Stomach (tissue), 4 donors: ENCODE measurements around the gene TEAD1.

Source experiments
- EP300 ChIP-seq: sonication (generic); formaldehyde crosslinking; IDR thresholded peaks from one replicate; pipeline ENCODE4 v1.6.1; 2017; ENCODE audit warnings: antibody characterized with exemption
- POLR2A ChIP-seq, 4 donors: fragments of 450-650 bp; IDR thresholded peaks; one replicate each; pipeline ENCODE4 v1.6.1; 2016; ENCODE audit warnings: antibody characterized with exemption in 4 of 4, control low read depth in 2 of 4, mild to moderate bottlenecking in 1 of 4, moderate library complexity in 1 of 4
- POLR2AphosphoS5 ChIP-seq, 3 donors: sonication (generic); formaldehyde crosslinking; IDR thresholded peaks; one replicate each; pipeline ENCODE4 v1.6.1; 2016; ENCODE audit warnings: antibody characterized with exemption in 3 of 3
- TF ChIP-seq, protein P1 (sequence below), 7 experiments: fragments of 450-650 bp in 4 of 7; fragments of 200-600 bp in 3 of 7; sonication (generic) in 3 of 7; IDR thresholded peaks; one replicate each; pipeline ENCODE4 v1.5.1; 2016 to 2019; ENCODE audit warnings: antibody characterized with exemption in 7 of 7, control low read depth in 2 of 7, mild to moderate bottlenecking in 1 of 7

DNA sequence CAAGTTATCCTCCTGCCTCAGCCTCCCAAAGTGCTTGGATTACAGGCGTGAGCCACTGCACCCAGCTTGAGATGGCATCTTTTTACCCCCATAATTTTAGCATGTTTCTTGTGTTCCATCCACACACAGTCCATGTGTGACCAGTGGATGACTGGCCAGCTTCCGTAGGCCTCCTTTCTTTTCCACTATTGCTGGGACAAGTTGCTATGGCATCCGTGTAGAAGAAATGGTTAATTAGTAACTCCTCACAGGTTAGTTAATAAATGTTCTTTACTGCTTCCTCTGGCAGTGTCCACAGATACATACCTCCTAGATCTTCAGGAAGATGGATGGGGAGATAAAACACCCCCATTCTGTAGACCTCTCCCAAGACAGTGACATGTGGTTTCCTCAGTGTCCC lies 180.6 kb downstream of the TEAD1 start:
- TF ChIP-seq, protein P1, sequence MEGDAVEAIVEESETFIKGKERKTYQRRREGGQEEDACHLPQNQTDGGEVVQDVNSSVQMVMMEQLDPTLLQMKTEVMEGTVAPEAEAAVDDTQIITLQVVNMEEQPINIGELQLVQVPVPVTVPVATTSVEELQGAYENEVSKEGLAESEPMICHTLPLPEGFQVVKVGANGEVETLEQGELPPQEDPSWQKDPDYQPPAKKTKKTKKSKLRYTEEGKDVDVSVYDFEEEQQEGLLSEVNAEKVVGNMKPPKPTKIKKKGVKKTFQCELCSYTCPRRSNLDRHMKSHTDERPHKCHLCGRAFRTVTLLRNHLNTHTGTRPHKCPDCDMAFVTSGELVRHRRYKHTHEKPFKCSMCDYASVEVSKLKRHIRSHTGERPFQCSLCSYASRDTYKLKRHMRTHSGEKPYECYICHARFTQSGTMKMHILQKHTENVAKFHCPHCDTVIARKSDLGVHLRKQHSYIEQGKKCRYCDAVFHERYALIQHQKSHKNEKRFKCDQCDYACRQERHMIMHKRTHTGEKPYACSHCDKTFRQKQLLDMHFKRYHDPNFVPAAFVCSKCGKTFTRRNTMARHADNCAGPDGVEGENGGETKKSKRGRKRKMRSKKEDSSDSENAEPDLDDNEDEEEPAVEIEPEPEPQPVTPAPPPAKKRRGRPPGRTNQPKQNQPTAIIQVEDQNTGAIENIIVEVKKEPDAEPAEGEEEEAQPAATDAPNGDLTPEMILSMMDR (IDR thresholded peaks at IDR 0.05): no peak
- TF ChIP-seq POLR2A (IDR thresholded peaks at IDR 0.05): no peak
- no peak for TF ChIP-seq POLR2AphosphoS5 (IDR thresholded peaks at IDR 0.05)
- no peak for TF ChIP-seq EP300
